SW 1271 (cell line): ENCODE results near the gene MSH3.
A peak's percentile ranks its signal among the peaks of the same experiment; 100 is the strongest.

ENCODE experiments used
- DNase-seq, 2 experiments: peaks; one replicate each; lab custom pipeline; 2025; lab: John Stamatoyannopoulos, UW

Gene MSH3

DNA sequence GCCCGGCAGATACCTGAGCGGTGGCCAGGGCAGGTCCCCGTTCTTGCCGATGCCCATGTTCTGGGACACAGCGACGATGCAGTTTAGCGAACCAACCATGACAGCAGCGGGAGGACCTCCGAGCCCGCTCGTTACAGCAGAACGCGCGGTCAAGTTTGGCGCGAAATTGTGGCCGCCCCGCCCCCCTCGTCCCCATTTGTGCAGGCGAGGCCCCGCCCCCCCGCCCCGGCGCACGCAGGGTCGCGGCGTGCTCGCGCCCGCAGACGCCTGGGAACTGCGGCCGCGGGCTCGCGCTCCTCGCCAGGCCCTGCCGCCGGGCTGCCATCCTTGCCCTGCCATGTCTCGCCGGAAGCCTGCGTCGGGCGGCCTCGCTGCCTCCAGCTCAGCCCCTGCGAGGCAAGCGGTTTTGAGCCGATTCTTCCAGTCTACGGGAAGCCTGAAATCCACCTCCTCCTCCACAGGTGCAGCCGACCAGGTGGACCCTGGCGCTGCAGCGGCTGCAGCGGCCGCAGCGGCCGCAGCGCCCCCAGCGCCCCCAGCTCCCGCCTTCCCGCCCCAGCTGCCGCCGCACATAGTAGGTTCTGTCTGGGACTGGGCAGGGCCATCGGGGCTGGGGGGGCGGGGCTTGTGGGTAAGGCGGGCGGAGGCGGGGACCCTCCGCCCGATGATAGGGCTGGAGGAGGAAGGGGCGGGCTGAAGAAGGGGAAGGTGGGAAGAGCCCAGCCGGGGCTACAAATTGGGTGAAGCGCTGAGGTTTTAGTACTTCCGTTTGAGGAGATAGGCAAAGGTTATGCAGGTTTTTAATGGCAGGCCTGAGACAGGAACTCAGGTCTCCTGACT is at the start of gene MSH3, which contains the start of gene DHFR:
Gene MSH3 (plus strand): TSS at position 262 of the 840 bp plus-strand sequence. CDS start 76 bp downstream, at position 338.
Gene DHFR (minus strand): TSS at position 593 of the 840 bp plus-strand sequence. CDS start 494 bp downstream, at position 99.
- peak; percentile 94 to 97 for DNase-seq

GRCh38 chr5:80607343-80607742 is 47.1 kb upstream of the MSH3 start:
- DNase-seq = no peak

GRCh38 chr5:80607832-80608231 is 46.6 kb upstream of the MSH3 start:
- no peak for DNase-seq

GRCh38 chr5:80608731-80609130 is 45.7 kb upstream of the MSH3 start:
- no peak for DNase-seq

DNA sequence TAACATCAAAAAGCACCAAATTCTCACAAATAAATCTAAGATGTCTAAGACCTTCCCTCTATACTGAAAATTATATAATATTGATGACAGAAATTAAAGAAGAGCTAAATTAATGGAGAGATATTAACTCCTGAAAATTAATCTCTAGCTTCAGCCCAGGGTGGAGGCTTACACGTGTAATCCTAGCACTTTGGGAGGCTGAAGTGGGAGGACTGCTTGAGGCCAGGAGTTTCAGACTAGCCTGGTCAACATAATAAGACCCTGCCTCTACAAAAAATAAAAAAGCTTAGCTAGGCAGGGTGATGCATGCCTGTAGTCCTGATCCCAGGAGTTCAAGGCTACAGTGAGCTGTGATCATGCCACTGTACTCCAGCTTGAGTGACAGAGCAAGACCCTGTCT is 44.8 kb upstream of the MSH3 start:
- no peak for DNase-seq

GRCh38 chr5:80615266-80615914 is 39.1 kb upstream of the MSH3 start:
- DNase-seq = no peak

DNA sequence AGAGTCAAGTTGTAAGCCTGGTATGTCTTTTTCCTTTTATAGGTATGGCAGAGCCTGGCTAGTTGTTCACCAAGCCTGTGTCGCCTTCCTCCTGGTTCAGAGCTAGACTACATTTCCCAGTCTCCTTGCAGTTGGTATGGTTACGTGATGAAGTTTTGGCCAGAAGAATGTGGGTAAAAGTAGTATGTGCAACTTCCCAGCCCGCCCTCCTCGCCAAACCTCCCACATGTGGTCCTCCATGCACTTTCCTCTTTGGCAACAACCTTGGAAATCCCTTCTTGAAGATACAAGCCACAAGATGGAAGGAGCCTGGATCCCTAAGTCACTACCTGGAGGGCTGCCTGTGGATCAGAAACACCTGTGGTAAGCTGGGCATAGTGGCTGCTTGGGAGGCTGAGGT is 36.0 kb upstream of the MSH3 start:
- no peak for DNase-seq

DNA sequence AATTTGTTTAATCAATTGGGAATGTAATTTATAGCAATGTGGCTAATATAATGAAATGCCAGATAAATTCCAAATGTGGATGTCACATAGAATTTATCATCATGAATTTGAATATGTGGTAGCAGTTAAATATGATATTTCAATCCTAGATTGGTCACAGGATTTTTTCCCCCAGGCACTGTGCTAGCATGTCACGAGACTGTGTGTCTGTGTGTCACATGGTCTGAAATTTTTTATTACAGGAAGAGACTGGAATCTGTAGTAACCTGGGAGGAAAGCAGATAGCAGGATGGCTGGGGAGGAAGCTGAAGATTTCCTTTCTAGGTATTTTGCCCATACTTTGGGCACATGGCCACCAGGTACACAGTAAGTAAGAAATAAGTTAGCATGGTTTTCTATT is 35.4 kb upstream of the MSH3 start:
- no peak for DNase-seq

- DNase-seq = no peak
Observed at GRCh38 chr5:80620211-80620610, 34.2 kb upstream of the MSH3 start.

GRCh38 chr5:80622756-80623155 is 31.7 kb upstream of the MSH3 start:
- DNase-seq = no peak

- DNase-seq = no peak
Observed at GRCh38 chr5:80623999-80624398, 30.5 kb upstream of the MSH3 start.

- no peak for DNase-seq
Observed at GRCh38 chr5:80625230-80625629, 29.2 kb upstream of the MSH3 start.

GRCh38 chr5:80629281-80629680 is 25.2 kb upstream of the MSH3 start:
- no peak for DNase-seq

GRCh38 chr5:80631278-80632259 is 22.9 kb upstream of the MSH3 start:
- no peak for DNase-seq

DNA sequence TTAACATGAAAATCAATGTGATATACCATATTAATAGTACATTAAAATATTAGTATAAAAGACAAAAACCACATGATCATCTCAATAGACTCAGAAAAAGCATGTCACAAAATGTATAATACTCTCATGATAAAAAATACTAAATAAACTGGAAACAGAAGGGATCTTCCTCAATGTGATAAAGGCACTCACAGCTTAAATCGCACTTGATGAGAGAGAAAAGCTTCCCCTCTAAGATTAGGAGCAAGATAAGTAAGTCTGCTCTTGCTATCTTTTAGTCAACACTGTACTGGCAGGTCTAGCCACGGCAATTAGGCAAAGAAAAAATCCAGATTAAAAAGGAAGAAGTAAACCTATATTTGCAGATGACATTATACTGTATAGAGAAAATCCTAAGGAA is 21.8 kb upstream of the MSH3 start:
- no peak for DNase-seq

DNA sequence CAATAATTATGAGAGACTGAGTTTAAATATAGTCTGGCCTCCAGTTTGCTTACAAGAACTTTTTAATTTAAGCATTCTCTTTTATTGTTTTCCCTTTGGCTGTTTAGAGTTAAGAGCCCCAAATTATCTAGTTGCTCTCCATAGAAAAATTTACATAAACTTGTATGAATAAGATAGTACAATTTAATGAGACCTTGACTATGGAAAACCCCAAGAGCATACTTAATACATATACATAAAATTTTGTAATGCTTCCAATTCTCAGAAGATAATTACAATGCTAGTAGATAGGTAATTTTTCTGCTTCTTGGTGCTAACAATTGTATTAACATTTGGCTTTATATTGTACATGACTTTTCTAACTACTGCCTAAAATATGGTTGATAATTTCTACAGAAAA is 20.3 kb upstream of the MSH3 start:
- DNase-seq = no peak

DNA sequence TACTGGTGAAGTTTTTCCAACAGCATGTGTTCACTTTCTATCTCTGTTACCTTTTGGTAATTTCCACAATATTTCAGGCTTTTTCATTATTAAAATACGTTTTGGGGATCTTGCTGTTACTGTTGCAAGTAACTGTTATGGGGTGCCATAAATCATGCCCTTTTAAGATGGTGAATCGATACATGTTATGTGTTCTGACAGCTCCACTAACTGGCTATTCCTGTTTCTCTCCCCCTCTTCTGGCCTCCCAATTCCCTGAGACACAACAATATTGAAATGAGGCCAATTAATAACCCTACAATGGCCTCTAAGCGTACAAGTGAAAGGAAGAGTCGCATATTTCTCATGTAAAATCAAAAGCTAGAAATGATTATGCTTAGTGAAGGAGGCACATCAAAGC is 13.1 kb upstream of the MSH3 start:
- no peak for DNase-seq

DNA sequence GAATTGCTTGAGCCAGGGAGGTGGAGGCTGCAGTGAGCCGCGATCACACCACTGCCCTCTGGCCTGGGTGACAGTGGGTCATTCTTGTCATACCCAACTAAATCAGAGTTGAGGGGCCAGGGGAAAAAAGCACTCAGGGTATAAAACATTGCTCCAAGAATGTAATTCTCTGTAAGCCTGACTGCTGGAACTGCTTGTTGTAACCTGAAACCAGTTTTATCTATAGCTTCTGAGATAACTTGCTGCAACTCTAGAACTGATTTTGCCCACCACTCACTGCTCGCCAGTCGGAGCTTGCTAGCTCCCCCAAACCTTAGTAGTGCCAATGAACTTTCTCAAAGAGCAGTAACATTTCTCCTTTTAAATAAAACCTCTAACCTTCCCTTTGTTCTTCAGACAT is 9.6 kb upstream of the MSH3 start:
- no peak for DNase-seq

DNA sequence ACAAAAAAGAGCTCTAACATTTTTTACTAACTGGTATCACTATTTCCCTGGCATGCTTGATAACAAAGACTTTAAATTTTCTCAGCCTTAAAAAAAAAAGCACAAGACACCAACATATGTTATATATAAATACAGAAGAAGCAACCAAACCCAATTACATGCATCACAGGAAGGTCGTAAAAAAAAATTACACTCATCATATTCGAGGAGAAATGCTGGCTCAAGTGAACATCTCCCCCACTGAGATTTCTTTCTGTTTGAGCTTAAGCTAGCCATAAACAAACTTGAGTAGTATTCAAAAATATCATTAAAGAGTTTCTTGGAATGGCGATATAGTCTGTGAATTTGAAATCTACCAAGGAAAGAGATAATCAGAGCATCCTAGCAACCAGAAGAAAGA is 7.5 kb upstream of the MSH3 start:
- DNase-seq = no peak

GRCh38 chr5:80653502-80653901 is 950 bp upstream of the MSH3 start:
- no peak for DNase-seq

DNA sequence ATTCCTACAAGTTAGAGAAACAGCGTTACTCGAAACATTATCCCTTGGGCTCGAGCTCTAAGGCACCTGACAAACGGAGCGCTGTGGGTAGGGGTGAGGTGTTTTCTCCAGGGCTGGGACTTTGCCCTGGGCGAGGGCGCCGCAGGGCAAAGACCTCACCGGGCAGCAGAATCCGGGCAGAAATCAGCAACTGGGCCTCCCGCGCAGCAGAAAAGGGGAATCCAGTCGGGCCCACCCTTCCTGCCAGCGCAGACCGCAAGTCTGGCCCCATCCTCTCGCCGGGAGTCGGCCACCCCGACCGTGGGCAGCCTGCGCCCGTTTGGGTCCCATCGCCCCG is 430 bp upstream of the MSH3 start:
- no peak for DNase-seq

DNA sequence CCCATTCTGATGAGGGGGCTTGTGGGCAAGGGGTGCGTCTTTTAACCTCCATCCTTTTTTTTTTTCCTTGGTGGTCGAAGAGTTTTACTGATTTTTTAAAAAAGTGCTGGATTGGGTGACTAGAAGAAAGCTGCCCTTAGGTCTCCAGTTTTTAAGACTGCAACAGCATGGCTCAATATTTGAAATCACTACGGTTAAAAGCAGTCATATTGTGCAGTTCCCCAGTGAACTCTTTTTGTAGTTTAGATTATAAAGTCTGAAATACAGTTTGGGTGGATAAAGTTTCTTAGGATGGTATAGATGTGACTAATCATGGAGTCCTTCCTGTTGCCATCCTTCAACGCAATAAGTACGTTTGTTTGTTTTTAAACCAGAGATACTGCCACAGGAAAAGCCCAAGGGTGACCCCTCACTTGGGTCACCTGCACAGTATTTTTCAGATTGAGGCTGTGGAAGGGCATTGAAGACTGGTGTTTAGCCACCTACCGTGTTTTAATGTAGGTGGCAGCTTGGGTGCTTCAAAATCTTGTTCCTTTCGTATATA is 851 bp downstream of the MSH3 start:
- peak; percentile 4 to 62 for DNase-seq
